Activated CD8-positive, alpha-beta T cell treated with anti-CD3 and anti-CD28 coated beads for 36 hours (primary cell): Measurements from ENCODE around the gene SLC8A3. TPM values are rescaled to one million over a fixed set of nuclear protein-coding genes. Genes with fewer than 3 reads are reported as not detected.

ENCODE experiments used
- ATAC-seq: fragments of 200-7000 bp; cut with Tn5 transposase; one replicate; pipeline ENCODE4 v1.10.0; 2021; ENCODE audit warnings: mild to moderate bottlenecking, moderate library complexity
- CTCF ChIA-PET: fragments of 350-600 bp; sonication (Branson Sonifier 250); formaldehyde crosslinking; loops from one replicate; lab custom pipeline; 2021; ENCODE audit warnings: antibody characterized with exemption; lab: Charles Lee
- POLR2A ChIA-PET: fragments of 350-600 bp; sonication (Branson Sonifier 250); formaldehyde crosslinking; loops from one replicate; lab custom pipeline; 2021; ENCODE audit warnings: antibody characterized with exemption; lab: Charles Lee
- DNase-seq: peaks from one replicate; pipeline ENCODE4 v3.0.0-alpha.2; 2020
- H3K27ac Mint-ChIP-seq: one replicate; pipeline ENCODE4 v1.8.0; 2021; ENCODE audit warnings: mild to moderate bottlenecking, mixed read lengths
- H3K27me3 Mint-ChIP-seq: one replicate; pipeline ENCODE4 v1.8.0; 2021; ENCODE audit warnings: mixed read lengths
- H3K36me3 Mint-ChIP-seq: one replicate; pipeline ENCODE4 v1.8.0; 2021; ENCODE audit warnings: low read depth, mixed read lengths
- H3K4me1 Mint-ChIP-seq: one replicate; pipeline ENCODE4 v1.8.0; 2021; ENCODE audit warnings: low read depth, mixed read lengths
- H3K4me3 Mint-ChIP-seq: one replicate; pipeline ENCODE4 v1.8.0; 2021; ENCODE audit warnings: mild to moderate bottlenecking, moderate library complexity, mixed read lengths
- H3K9me3 Mint-ChIP-seq: one replicate; pipeline ENCODE4 v1.8.0; 2021; ENCODE audit warnings: mixed read lengths
- CTCF ChIP-seq: fragments of 200-600 bp; IDR thresholded peaks from one replicate; pipeline ENCODE4 v1.8.0; 2022; ENCODE audit warnings: antibody characterized with exemption, mild to moderate bottlenecking
- intact Hi-C: fragments of 100-400 bp; cut with micrococcal nuclease; formaldehyde crosslinking; loops from one replicate; pipeline ENCODE4 v1.10.0; 2022
- total RNA-seq, 2 experiments: library from RNA; stranded (reverse); gene quantifications; one replicate each; pipeline ENCODE4 v1.2.3, GENCODE V29; 2021

Gene SLC8A3
- total RNA-seq, 2 experiments from 2014 or later: 0.54 TPM

GRCh38 chr14:70073924-70074566 is 114.7 kb downstream of the SLC8A3 start:
- Mint-ChIP-seq H3K4me3 (no peak overlapping the region), H3K27ac (no peak overlapping the region), H3K4me1 (no peaks in the 10 kb centered on the region), H3K36me3 (no peaks in the 10 kb centered on the region), H3K27me3 (peaks cover 11% of the 10 kb centered on the region), H3K9me3 (no peaks in the 10 kb centered on the region)
- ChIA-PET CTCF (interaction anchor here (0.6 to 2.3 kb wide), 31 partner anchors 9 to 409 kb away, joined by 3 to 21 read pairs (median 3); no protein-coding TSS in a partner anchor), POLR2A (no interaction called here)
- peak; percentile 84 for TF ChIP-seq CTCF
- DNase-seq: peak; percentile 75
- ATAC-seq: peak; percentile 45
- intact Hi-C loops: loop anchor here (2.0 kb wide), 1 partner anchor 255 kb away; no protein-coding TSS in a partner anchor

- POLR2A ChIA-PET: no interaction called here
- Mint-ChIP-seq H3K4me1 (no peaks in the 10 kb centered on the region), H3K27ac (no peak overlapping the region), H3K36me3 (no peaks in the 10 kb centered on the region), H3K4me3 (no peak overlapping the region), H3K27me3 (peaks cover 4% of the 10 kb centered on the region), H3K9me3 (no peaks in the 10 kb centered on the region)
- no peak for ATAC-seq
- intact Hi-C loops: no loop called here
- CTCF ChIA-PET: interaction anchor here (1.2 kb wide), 1 partner anchor 62 kb away, joined by 3 read pairs; no protein-coding TSS in a partner anchor
- no peak for TF ChIP-seq CTCF
- DNase-seq: no peak
Measured at GRCh38 chr14:70069186-70069585, 119.6 kb downstream of the SLC8A3 start.

- intact Hi-C loops: no loop called here
- H3K4me1 Mint-ChIP-seq: no peaks in the 10 kb centered on the region
- H3K9me3 Mint-ChIP-seq: no peaks in the 10 kb centered on the region
- DNase-seq: no peak
- H3K4me3 Mint-ChIP-seq: no peak overlapping the region
- peaks cover 9% of the 10 kb centered on the region for H3K27me3 Mint-ChIP-seq
- ChIA-PET POLR2A (no interaction called here), CTCF (interaction anchor here (1.6 kb wide), 1 partner anchor 249 kb away, joined by 5 read pairs; no protein-coding TSS in a partner anchor)
- no peaks in the 10 kb centered on the region for H3K36me3 Mint-ChIP-seq
- no peak for ATAC-seq
- no peak for TF ChIP-seq CTCF
- no peak overlapping the region for H3K27ac Mint-ChIP-seq
Measured at GRCh38 chr14:70067810-70068209, 120.9 kb downstream of the SLC8A3 start.

GRCh38 chr14:70064136-70064865 is 124.5 kb downstream of the SLC8A3 start:
- Mint-ChIP-seq H3K36me3 (no peaks in the 10 kb centered on the region), H3K4me3 (no peak overlapping the region), H3K27ac (no peak overlapping the region), H3K9me3 (no peaks in the 10 kb centered on the region), H3K27me3 (peaks cover 16% of the 10 kb centered on the region), H3K4me1 (no peaks in the 10 kb centered on the region)
- intact Hi-C loops: no loop called here
- POLR2A ChIA-PET: no interaction called here
- DNase-seq (no peak), ATAC-seq (no peak)
- no peak for TF ChIP-seq CTCF
- CTCF ChIA-PET: interaction anchor here (2.7 kb wide), 1 partner anchor 10 kb away, joined by 15 read pairs; no protein-coding TSS in a partner anchor

GRCh38 chr14:70061108-70061507 is 127.6 kb downstream of the SLC8A3 start:
- ChIA-PET POLR2A (no interaction called here), CTCF (interaction anchor here (1.1 kb wide), 1 partner anchor 13 kb away, joined by 3 read pairs; no protein-coding TSS in a partner anchor)
- Mint-ChIP-seq H3K27me3 (peaks cover 15% of the 10 kb centered on the region), H3K4me1 (no peaks in the 10 kb centered on the region), H3K36me3 (no peaks in the 10 kb centered on the region), H3K9me3 (no peaks in the 10 kb centered on the region), H3K27ac (no peak overlapping the region), H3K4me3 (no peak overlapping the region)
- no peak for TF ChIP-seq CTCF
- intact Hi-C loops: no loop called here
- ATAC-seq (no peak), DNase-seq (no peak)
